ENCODE data around the gene PRKN.

DNA sequence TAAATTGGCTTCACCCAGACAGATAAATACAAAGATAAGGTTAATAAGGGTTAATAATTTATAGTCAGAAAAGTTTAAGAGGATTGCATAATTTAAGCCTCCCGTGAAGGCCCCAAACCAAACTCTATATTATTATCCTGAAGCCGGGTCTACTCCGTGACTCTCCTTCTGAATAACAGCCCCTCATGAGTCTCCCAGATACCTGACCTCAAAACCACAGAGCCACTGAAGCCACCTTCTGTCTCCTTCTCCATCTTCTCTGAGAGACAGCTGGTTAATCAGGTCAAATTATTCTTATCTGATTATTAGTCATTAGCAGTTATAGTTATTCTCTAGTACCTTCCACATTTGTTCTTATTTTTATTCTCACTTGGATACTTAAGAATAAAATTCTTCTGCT is 884.5 kb downstream of the PRKN start:
- TF ChIP-seq POLR2A (IDR thresholded peaks at IDR 0.05; ENCODE audit: low read length) = no peak
- TF ChIP-seq GATA1 (IDR thresholded peaks at IDR 0.05; ENCODE audit: low read depth, low read length) = no peak
